Activated CD8-positive, alpha-beta memory T cell treated with anti-CD3 and anti-CD28 coated beads, Interleukin-2, amount 50 U/mL, for 1 hour (primary cell): ENCODE results near the gene PEF1.

Source experiments
- DNase-seq: peaks from one replicate; pipeline ENCODE4 v3.0.0-alpha.2; 2020; ENCODE audit errors: extremely low read depth

Gene PEF1

DNA sequence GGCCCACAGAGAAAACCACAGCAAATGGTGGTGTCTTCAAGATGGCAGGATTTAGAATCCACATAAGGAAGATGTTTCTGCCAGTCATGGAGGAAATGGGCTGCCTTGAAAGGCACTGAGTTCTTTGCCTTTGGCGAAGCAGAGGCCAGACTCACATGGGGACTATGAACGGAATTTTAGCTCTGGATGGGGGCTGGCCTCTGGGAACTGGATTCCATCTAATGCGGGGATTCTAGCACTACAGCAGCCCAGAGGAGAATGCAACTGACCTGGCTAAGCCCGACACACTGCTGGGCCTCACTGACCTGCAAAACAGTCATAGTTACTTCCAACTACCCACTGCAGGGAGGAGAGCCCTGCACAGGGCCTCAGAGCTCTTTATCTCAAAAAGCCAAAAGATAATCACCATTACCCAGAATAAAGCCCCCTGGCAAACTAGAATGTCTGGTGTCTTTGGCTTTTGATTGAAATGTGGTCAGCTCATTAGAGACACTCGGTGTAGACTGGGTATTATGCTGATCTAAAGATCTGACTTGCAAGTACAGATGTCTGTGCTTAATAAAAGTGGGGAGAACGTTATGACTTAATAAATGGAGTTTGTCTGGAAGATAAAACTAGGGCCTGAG lies 15.6 kb downstream of the PEF1 start:
- no peak for DNase-seq

DNA sequence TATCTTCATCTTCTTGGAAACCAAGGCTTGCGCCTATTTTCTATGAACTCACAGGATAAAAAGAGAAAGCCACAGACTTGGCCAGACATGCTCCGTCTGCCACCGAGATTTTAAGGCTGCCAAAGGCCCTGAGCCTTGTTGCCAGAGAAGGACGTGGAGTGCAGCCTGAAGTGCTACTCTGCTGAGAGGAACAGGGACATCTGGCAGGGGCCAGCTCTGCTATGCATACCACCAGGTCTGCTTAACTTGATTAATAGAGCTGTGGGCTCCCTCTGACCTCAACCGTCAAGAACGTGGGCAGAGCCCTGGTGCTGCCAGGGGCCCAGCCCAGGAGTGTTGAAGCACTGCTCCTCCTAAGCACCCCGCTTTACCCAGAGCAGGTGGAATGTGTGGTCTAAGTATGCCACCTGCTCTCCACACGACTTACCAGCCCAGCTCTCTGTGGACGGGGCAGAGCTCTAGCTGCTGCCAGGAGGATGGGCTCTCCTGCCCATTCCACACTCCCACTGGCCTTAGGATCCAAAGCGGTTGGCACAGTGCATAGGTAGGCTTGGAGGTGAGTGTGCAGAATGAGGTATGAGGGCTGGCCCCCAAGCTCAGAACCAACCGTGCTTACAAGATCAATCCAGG lies 16.6 kb downstream of the PEF1 start:
- no peak for DNase-seq

DNA sequence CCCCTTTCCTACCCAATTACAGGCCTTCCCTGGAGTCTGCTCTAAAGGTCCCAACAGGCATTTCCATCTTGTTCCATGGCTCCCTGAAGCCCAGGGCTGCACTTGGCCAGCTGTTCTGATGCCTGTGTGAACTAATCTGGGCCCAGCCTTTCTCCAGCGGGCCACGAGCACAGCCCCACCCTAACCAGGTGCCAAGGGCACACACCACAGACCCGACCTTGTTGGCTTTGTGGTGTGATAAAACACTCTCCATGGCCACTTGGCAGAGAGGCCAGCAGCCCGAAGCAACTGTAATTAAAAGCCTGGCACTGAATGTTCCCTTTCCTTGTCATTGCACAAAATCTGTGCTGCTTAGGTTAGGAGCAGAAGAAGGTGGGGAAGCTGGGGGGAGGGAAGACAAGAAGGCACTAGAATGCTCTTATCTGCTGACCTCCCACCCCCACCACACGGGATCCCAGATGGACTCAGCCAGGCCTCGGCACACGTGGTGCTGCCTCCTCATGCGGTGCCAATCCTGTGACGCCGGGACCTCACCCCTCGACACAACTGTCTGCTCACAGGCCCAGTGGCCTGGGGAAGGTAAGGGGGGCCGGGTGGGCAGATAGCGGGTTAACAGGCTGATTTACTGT lies 17.3 kb downstream of the PEF1 start:
- no peak for DNase-seq

DNA sequence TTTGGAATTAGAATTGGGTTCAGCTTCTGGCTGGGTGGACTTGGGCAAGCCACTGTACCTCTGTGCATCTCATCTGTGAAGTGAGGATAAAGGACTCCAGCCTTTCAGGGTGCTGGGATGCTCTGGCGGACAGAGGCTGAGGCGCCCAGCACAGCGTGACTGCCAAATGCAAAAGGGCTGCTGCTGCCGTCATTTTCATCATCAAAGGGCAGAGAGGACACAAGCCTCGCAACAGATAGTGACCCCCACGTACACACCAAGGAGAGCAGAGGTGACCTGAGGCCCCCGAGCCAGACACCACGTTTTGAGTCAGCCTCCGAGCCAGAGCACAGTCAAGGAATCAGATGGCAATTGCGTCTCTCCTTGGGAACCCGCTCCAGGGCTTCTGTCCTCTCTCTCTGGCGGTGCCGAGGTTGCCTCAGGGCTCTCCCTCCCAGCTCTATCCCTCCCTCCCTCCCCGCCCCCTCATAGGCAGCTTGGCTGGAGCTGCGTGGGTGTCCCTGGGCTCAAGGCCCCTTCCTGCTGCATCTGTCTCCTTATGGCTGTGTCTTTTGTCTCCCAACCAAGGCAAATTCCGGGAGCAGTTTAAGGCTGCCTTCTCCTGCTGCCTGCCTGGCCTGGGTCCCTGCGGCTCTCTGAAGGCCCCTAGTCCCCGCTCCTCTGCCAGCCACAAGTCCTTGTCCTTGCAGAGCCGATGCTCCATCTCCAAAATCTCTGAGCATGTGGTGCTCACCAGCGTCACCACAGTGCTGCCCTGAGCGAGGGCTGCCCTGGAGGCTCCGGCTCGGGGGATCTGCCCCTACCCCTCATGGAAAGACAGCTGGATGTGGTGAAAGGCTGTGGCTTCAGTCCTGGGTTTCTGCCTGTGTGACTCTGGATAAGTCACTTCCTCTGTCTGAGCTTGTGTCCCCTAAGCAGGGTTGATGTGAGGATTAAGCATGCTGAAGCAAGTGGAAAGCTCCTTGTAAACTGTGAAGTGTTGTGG lies 18.2 kb downstream of the PEF1 start:
- DNase-seq, result no peak

DNA sequence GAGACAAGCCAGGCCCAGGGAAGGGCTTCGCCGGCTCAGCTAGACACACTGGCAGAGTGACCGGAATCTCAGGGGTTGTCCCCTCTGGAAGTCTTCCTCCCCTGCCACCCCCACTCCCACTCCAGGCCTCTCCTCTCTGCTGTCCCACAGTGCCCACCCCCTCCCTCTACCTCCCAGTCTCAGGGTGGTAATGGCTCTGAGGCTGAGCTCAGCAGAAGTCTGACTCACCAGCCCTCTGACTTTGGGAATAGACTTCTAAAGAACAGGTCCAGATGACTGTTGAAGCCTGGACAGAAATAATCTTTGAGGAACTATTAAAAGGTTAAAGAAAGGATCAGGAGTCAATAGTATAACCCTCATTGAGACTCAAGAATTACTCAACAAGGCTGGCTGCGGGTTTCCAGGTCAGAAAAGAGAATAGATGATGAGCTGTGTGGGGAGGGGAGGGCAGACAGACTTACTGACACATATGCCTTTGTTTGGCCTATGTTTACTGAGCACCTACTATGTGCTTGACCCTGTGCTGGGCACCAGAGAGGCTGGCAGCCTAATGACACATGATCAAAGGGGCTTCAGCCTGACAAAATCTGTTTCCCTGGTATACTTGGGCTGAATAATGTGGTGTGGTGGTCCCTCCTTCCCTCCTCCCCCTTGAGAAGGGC lies 19.0 kb downstream of the PEF1 start:
- no peak for DNase-seq

DNA sequence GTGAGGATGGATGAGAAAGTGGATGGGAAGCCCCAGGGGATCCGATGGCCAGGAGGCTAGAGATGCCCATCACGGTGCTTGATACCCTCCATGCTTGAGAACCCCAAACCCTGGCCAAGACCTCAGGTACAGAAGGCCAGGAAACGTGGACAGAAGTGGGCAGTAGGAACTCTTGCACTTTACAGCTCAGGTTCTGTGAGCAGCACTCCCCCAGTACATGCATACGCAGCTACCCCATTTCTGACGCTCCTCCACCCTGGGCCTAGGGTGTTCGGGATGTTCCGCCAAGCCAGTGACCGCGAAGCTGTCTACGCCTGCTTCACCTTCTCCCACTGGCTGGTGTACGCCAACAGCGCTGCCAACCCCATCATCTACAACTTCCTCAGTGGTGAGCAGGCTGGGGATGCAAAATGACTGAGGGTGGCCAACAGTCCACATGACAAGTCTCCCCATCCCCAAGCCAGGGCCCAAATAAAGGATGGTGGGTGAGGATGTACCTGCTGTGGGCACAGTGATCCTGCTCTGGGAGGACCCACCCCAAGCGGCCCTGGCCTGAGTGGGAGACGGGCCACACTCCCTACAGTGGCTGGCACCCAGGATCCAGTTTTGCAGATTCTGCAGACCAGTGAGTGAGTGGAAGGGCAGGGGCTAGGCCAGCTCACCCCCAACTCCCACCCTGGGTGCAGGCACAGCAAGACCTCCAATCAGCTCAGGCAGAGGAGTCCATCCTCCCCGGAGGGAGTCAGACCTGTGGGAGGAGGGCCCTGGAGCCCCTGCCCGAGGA lies 19.8 kb downstream of the PEF1 start:
- no peak for DNase-seq

DNA sequence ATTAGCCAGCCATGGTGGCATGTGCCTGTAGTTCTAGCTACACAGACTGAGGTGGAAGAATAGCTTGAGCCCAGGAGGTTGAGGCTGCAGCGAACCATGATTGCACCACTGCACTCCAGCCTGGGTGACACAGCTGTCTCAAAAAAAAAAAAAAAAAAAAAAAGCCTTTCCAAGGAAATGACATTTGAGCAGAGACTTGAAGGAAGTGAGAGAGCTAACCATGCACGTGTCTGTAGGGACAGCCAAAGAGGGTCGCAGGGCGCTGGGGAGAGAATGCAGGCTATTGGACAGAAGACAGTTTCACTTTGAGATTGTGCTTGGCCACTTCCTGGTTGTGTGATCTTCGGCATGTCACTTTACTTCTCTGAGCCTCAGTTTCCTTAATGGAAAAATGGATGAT lies 20.4 kb downstream of the PEF1 start:
- DNase-seq, result no peak

DNA sequence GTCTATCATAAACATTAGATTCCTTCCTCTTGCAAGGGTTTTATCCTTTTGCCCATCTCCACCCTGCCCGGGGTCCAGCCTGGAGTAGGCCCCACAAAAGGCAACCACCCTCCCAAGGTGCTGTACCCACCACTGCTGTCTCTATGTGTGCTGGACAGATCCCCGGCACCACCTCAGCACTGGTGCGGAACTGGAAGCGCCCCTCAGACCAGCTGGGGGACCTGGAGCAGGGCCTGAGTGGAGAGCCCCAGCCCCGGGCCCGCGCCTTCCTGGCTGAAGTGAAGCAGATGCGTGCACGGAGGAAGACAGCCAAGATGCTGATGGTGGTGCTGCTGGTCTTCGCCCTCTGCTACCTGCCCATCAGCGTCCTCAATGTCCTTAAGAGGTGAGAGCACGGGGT lies 21.3 kb downstream of the PEF1 start:
- no peak for DNase-seq

DNA sequence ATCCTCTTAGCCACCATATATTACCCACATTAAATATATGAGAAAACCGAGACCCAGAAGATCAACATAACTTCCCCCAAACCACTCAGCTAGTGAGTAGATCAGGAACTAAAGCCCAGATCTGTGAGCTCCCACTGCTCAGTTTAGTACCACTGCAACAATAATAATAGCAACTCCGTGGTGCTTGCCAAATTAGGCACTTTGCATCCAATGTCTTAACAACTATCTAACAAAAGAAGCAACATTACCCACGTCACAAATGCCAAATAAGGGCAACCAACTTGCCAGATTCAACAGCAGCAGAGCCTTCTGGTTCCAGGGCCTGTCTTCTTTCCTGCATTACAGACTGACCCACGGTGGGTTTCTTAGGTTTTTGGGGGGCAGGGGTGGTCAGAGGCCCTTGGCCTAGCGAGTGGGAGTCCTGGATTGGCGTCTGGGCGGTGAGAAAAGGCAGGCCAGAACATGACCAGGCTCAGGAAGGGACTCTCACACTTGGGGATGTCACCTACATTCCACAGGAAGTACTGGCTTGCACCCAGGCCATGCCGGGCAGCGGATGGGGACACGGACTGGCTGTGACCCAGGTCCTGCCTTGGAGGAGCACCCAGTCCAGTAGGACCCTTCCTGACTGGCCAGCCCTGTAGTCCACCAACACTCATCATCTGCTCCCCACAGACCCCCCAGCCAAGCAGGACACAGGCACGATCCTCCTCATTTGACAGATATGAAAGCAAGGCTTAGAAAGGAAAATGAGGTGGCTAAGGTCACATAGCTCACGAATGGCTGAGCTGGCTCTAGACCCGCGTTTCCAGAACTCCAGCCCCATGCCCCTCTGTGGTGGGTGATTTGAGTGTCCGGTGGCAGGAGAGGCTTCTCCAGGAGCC lies 22.6 kb downstream of the PEF1 start:
- DNase-seq, result no peak

DNA sequence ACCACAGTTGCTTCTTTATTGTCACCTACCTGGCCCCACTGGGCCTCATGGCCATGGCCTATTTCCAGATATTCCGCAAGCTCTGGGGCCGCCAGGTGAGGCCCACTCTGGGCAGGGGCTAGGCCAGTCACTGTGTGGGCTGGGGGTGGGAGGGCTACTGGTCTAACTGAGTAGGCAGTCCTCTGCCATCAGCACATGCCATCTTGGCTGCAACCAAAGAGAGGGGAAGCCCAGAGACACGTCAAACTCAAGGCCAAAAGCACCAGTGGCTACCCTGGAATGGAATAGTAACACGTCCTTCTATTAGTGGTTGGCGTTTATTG lies 23.2 kb downstream of the PEF1 start:
- no peak for DNase-seq

DNA sequence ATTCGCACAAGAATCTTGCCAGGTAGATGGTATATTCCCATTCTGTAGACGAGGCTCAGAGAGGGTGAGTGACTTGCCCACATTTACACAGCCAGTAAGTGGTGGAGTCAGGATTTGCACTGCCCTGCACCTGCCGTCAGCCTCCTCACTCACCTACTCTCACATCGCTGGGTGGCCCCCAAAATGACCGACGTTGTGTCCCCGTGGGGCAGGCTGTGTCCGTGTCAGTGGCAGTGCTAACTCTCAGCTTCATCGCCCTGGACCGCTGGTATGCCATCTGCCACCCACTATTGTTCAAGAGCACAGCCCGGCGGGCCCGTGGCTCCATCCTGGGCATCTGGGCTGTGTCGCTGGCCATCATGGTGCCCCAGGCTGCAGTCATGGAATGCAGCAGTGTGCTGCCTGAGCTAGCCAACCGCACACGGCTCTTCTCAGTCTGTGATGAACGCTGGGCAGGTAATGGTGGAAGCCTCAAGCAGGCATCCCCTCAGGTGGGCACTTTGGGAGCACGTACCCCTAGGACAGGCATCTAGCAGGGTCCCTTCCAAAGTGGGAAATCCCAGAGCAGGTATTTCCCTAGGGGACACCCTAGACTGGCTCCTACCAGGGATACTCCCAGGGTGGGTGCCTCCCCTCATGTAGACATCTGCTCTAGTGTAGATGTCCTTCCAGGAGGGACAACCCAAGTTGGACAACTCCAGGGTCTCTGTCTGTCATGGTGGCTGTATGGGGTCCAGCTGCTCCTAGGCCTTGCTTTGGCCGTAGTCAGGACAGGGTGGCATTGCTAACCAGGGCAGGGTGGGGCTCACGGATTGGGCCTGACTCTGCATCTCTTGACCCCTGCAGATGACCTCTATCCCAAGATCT lies 23.8 kb downstream of the PEF1 start:
- DNase-seq, result no peak

DNA sequence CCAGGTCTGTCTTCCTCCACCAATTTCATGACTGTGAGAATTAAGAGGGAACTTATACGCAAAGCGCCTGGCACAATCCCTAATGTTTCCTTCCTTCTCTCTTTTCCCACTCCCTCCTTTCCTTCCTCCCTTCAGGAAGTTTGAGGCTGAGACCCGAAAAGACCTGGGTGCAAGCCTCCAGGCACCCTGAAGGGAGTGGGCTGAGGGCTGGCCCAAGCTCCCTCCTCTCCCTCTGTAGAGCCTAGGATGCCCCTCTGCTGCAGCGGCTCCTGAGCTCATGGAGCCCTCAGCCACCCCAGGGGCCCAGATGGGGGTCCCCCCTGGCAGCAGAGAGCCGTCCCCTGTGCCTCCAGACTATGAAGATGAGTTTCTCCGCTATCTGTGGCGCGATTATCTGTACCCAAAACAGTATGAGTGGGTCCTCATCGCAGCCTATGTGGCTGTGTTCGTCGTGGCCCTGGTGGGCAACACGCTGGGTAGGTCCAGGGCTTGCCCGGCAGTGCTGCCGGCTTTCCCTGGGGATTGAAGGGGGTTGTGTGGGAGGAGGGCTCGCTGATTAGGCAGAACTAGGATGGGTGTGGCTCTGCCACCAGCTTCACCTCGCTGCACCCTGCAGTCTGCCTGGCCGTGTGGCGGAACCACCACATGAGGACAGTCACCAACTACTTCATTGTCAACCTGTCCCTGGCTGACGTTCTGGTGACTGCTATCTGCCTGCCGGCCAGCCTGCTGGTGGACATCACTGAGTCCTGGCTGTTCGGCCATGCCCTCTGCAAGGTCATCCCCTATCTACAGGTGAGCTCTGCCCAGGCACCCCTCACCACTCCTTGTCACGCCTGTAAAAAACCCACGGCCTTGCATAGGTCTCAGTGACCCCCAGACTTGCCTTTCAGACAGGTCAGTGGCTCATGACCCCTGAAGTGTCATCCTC lies 25.5 kb downstream of the PEF1 start:
- DNase-seq, result no peak

DNA sequence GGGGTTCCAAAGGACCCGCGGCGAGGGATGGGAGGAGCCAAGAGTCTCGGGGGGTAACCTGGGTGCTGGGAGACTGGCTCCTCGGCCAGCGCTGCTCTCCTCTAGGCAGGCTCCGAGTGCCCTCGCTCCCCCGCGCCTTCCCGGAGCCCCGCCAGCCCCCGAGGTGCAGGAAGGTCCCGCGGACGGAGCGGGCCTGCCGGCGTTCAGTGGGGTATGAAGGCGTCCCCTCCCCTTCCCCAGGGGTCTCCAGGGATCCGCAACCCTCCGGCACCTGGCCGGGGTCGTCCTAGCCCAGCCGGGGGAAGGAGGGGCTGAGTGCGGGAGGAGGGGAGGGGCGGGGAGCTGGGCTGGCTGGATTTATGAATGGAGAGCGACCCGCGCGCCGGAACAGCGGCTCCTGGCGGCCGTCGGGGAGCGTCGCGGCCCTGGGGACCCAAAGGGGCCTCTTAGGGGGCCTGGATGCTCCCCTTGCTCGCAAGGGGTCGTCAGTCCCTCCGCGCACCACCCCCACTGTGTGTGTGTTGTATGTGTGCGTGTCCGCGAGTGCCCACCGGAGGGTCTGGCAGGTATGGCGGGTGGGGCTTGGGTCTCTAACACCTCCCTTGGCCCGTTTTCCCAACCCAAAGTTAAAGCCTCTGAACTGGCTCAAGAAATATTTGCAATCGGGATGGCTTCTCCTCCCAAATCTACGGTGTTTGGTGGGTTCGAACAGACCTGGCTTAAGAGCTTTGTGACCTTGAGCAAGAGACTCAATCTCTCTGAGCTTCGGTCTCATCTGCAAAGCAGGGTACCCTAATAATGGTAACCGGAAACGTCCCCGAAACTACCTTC lies 26.5 kb downstream of the PEF1 start:
- DNase-seq, result no peak

DNA sequence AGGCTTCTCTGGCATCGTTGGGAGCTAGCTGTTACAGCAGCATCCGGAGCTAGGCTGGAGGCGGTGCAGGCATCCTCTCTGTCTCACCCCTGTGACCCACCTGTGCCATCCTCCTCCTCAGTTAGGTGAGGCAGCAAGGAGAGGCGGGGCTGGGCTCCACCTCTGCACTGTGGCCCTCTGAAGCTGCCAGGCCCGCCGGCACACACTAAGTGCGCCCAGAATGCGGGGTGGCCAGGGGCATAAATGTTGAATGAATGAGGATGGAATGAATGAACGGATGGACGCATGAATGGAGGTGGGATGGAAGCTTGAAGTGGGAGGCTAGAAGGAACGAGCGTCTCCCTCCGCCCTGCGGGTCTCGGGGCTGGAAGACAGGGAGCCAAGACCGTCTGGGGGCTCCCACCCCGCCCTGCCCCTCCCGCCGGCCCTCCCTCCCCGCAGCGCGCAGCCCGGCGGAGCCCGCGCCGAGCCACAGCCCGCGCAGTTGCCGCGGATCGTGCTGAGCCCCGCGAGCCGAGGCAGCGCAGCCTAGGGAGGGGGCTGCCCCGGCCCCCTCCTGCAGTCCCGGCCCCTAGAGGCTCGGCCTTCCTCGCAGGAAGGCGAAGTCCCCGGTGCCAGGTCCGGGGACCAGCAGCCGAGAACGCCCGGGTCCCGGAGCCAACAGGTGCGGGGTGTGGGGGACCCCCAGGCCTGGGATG lies 27.3 kb downstream of the PEF1 start, which contains the start of gene HCRTR1:
TSS of gene HCRTR1 (plus strand) at position 472 of the 698 bp plus-strand sequence. CDS start 1,504 bp downstream, outside the sequence.
- DNase-seq, result no peak

DNA sequence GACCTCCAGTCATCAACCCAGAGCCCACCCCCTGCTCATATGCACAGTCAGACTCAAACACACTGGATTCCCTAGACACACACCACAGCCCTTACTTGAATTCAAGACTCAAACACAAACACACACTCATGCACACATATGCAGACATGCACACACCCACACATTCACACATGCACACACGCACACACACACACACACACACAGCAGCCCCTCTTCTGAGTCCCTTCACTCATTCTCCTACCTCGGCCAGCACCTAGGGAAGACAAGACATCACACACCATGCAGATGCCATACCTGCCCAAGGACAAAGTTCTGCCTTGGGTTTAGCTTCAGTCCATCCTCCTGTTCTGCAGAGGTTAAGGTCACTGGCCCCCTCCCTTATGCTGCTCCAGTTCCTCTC lies 28.7 kb downstream of the PEF1 start:
- no peak for DNase-seq

DNA sequence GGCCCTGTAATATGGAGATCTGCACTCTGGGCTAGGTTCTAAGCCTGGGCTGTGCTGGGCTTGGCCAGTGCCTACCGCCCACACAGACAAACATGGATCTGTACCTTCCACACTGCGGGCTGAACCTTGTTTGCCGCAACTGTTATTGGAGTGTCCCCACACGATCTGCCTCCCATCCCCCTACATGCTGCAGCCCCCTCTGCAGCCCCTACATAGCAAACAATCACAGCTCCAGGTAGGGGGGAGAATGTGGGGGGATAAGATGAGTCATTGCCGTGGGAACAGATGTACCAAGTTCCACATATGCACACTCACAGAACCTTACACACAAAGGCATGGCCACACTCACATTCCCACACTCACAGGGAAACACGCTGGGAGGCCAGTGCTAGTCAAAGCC lies 29.3 kb downstream of the PEF1 start:
- no peak for DNase-seq
